A172 (cell line): ENCODE results near the gene BABAM1. TPM values are rescaled to one million over a fixed set of nuclear protein-coding genes. Genes with fewer than 3 reads are reported as not detected.

ENCODE experiments used
- DNase-seq: peaks from one replicate; pipeline ENCODE4 v3.0.0-alpha.2; 2015; ENCODE audit warnings: low spot score
- total RNA-seq: library from RNA; depleted of rRNA; stranded (reverse); fragments of >200 nt; shearing (Covaris generic); gene quantifications from 2 replicates; pipeline ENCODE4 v1.2.3, GENCODE V29; 2014; rRNA removed

BABAM1 gene
- total RNA-seq, 1 experiment from 2014 or later: 209 TPM

DNA sequence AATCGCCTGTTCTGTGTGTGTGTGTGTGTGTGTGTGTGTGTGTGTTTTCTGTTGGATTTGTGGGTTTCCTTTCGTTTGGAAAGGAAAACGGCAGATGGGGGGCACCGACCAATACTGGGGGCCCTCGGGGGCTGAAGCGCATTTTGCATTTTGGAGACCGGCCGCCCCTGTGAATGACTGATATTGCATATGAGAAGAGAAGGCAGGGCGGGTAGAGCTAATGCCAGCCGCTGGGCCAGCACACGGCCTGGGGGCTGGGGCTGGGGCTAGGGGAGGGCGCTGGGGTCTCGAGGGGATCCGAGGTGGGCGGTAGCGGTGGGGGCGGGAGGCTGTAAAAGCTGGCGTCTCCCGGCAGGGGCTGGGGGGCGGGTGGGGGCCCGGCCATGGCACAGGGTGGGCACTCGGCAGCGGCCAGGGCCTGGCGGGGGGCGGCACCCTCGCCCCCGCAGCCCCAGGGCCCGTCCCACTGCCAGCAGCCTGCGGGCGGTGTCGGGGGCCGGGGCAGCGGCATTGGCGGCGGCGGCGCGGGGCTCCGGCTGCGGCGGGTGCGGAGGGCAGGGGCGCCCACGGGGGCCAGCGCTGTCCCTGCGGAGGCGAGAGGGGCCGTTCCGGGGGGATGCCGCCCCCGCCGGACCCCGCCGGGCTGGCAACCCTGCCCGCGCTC lies 56.2 kb downstream of the BABAM1 start:
- DNase-seq: no peak

DNA sequence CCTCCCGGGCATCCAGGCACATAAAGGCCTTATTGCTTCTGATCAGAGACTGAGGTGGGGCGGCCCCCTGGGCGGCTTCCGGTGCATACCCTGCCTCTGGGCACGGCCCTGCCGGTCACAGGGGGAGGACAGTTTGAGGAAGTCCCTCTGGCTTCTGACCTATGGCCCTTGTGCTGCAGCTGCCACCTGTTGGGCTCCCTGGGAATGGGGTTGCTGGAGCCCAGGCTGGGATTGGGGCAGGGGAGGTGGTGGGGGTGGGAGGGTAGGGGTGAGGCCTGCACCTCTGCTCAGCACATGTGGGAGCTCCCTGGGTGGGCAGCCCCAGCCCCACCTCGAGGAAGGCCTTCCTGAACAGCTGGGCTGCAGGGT lies 56.7 kb downstream of the BABAM1 start:
- no peak for DNase-seq

DNA sequence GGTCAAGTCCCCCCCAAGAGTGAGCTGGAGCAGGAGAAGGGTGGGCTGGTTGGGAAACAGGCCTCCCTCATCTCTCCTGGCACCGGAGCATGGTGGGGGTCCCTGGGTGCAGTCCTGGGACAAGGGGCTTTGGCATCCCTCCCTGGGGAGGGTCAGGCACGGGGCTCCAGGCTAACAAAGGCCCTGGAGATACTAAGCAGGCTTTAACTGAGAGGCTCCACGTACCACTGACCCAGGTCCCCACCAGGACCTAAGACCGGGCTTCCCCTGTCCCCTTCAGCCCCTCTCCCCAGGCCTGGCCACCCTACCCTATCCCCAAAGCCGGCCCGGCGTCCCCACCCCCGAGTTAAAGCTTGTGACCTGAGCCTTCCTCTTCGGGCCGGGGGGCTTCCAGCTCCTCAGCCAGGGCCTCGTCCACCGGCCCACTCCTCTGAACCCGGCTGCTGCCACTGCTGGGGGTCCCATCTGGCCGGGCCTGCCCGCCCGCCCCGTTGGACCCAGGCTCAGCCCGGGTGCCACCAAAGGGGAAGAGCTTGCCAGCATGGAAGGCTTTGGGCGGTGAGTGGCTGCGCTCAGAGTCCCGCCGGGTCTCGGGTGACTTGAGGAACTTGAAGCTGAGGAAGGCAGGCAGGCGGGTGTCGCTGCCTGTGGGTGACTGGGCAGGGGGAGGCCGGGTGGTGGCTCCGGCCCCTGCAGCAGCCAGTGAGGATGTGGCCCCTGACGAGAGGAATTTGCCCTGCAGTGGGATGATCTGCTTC lies 57.3 kb downstream of the BABAM1 start:
- no peak for DNase-seq

DNA sequence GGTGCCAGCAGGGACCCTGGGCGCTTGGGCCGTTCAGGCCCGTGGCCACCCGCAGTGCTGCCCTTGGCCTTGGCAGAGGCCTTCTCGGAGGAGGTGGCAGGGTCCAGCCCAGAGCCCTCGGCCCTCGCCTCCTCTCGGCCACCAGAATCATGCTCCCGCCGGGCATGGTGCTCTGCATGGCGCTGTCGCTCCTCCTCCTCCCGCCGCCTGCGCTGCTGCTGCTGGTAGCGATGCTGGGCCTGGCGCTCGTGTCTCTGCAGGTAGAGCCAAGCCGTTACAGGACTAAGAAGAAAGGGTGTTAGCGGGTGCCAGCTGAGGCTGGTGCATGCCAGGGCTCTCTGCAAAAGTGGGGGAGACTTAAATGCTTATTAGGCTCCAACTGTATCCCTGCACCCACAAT lies 57.9 kb downstream of the BABAM1 start:
- no peak for DNase-seq

DNA sequence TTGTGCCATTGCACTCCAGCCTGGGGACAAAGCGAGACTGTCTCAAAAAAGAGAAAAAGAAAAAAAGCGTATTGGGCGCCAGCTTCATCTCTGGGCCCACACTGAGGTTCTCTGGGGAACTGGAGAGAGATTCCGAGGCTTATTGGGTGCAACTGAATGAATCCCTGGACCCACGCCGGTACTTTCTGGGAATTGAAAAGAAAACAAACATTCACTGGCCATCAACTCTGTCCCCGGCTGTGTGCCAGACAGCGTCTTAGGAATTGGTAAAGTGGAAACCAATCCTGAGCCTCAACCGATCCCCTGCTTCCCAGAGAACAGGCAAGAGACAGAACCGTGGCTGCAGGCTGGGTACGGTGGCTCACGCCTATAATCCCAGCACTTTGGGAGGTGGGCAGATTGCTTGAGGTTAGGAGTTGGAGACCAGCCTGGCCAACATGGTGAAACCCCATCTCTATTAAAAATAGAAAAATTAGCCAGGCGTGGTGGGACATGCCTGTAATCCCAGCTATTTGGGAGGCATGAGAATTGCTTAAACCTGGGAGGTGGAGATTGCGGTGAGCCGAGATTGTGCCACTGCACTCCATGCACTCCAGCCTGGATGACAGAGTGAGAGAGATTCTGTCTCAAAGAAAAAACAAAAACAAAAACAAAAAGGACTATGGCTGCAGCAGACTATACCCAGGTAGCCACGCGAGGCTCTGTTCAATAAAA lies 58.8 kb downstream of the BABAM1 start:
- DNase-seq: no peak

DNA sequence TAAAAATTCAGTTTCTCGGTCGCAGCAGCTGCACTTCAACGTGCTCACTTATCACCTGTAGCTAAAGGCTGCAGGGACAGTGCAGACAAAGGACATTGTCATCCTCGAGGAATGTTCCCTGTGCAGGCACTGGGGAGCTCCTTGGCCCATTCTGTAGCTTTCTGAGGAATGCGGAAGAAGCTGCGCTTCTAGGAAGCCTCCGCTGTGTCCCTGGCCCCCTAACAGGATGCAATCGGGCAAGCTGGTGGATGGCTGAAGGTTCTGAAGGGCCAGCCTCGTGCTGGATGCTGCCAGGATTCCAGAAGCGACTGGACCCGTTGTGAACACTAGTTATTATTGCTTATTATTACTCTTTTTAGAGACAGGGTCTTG lies 59.3 kb downstream of the BABAM1 start:
- DNase-seq: no peak

DNA sequence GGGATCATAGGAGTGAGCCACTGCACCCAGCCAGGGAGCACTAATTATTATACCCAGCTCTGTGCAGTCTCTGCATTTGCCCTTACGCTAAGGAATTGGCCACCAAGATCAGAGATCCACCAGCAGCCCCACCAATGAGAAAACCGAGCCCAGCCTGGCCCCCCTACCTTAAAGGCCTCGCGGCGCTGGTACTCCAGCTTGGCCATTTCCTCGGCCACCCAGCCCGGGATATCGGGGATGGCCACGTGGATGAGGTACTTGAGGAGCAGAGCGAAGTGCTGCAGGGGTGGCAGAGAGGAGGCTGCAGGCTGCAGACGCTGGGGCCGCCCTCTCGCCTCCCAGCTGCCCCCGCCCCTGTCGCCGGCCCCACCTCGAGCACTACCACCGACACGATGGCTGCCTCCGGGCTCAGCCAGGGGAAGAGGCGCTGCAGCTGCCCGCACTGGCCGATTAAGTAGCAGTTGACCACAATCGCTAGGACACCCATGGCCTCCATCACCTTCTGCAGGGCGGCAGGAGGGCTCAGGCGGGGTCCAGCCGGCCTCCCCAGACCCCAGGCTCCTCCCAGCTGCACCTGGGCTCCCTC lies 59.9 kb downstream of the BABAM1 start:
- no peak for DNase-seq

DNA sequence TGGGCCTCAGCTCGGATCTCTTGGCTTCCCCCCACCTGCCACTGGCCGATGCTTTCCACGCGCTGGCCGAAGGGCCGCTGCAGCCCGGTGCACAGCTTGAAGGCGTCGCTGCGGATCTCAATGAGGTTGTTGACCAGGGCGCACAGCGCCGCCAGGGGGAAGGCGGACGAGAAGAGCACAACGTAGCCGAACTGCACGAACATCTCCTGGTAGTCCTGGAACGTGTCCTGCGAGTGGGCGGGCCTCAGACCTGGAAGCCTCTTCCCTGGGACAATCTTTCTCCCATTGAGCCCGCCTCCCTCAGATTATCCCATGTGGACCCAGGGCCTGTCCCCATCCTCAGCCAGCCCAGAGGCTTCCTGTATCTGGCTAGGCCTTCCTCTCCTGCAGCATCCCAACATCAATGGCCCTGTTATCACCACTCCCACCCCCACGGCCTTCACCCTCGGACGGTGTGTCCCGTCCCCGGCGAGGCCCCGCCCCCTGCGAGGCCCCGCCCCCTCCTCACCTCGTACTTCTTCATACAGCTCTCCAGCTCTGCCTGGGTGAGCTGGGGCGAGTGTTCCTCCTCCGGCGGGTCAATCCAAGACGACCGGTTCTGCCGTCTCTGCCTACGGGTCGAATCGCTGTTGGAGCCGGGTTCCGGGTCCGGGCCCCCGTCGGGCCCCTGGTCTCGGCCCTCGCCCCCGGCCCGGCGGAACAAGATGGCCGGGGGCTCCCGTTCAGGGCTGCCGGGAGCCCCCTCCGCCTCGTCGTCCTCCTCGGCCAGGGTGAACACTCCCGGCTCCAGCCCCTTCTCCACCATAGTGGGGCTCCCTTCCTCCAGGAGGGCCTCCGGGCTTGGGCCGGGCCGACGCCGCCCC lies 60.6 kb downstream of the BABAM1 start:
- DNase-seq: no peak

Other genes starting within 250 kb of the BABAM1 start
- not detected in 2 replicates for gene CPAMD8, start 240.6 kb upstream of the BABAM1 start, total RNA-seq
- 22.2 and 26.7 TPM in 2 replicates for gene HAUS8, start 192.0 kb upstream of the BABAM1 start, total RNA-seq
- gene MYO9B, start 191.7 kb upstream of the BABAM1 start, total RNA-seq: 37.6 and 43.8 TPM in 2 replicates
- gene USE1, start 52.1 kb upstream of the BABAM1 start, total RNA-seq: 16.1 and 21.2 TPM in 2 replicates
- 3.1 and 4.7 TPM in 2 replicates for gene OCEL1, start 41.2 kb upstream of the BABAM1 start, total RNA-seq
- 54.5 and 70.9 TPM in 2 replicates for gene NR2F6, start 21.5 kb upstream of the BABAM1 start, total RNA-seq
- not detected in 2 replicates for gene USHBP1, start 2.7 kb upstream of the BABAM1 start, total RNA-seq
- gene ANKLE1, start 14.5 kb downstream of the BABAM1 start, total RNA-seq: 0.24 and 0.60 TPM in 2 replicates
- 20.7 and 31.1 TPM in 2 replicates for gene ABHD8, start 36.0 kb downstream of the BABAM1 start, total RNA-seq
- gene MRPL34, start 38.4 kb downstream of the BABAM1 start, total RNA-seq: 79.1 and 183 TPM in 2 replicates
- gene DDA1, start 42.1 kb downstream of the BABAM1 start, total RNA-seq: 89.1 and 104 TPM in 2 replicates
- gene ANO8, start 67.4 kb downstream of the BABAM1 start, total RNA-seq: 4.2 and 5.1 TPM in 2 replicates
- gene GTPBP3, start 70.1 kb downstream of the BABAM1 start, total RNA-seq: 21.5 and 24.0 TPM in 2 replicates
- gene PLVAP, start 109.9 kb downstream of the BABAM1 start, total RNA-seq: not detected in 2 replicates
- gene CCDC194, start 126.8 kb downstream of the BABAM1 start, total RNA-seq: not detected in 2 replicates
- gene BST2, start 138.2 kb downstream of the BABAM1 start, total RNA-seq: 0.29 and 1.7 TPM in 2 replicates
- 105 and 141 TPM in 2 replicates for gene MVB12A, start 152.6 kb downstream of the BABAM1 start, total RNA-seq
- 0.07 TPM in 1 of 2 replicates, not detected in the other for gene TMEM221, start 181.2 kb downstream of the BABAM1 start, total RNA-seq
- not detected in 2 replicates for gene NXNL1, start 193.5 kb downstream of the BABAM1 start, total RNA-seq
- 14.9 and 16.7 TPM in 2 replicates for gene SLC27A1, start 203.1 kb downstream of the BABAM1 start, total RNA-seq
- 67.3 and 71.1 TPM in 2 replicates for gene PGLS, start 244.2 kb downstream of the BABAM1 start, total RNA-seq